Upper lobe of right lung (tissue), 1 donor: Measurements from ENCODE around the gene MANSC1. TPM values are rescaled to one million over a fixed set of nuclear protein-coding genes. Genes with fewer than 3 reads are reported as not detected.

Experiments
- ATAC-seq: fragments of 200-7000 bp; cut with Tn5 transposase; one replicate; pipeline ENCODE4 v1.9.1; 2020; ENCODE audit warnings: mild to moderate bottlenecking, moderate library complexity
- DNase-seq: peaks from one replicate; pipeline ENCODE4 v3.0.0-alpha.2; 2020
- H3K27ac ChIP-seq: fragments of 200-600 bp; one replicate; pipeline ENCODE4 v1.8.0; 2022
- H3K27me3 ChIP-seq: fragments of 200-600 bp; one replicate; pipeline ENCODE4 v1.8.0; 2022; ENCODE audit warnings: mild to moderate bottlenecking
- H3K36me3 ChIP-seq: fragments of 200-600 bp; one replicate; pipeline ENCODE4 v1.8.0; 2022
- H3K4me1 ChIP-seq: fragments of 200-600 bp; one replicate; pipeline ENCODE4 v1.8.0; 2022
- H3K4me3 ChIP-seq: fragments of 200-600 bp; one replicate; pipeline ENCODE4 v1.8.0; 2022; ENCODE audit warnings: mild to moderate bottlenecking
- H3K9me3 ChIP-seq: fragments of 200-600 bp; one replicate; pipeline ENCODE4 v1.8.0; 2022
- intact Hi-C: fragments of 100-400 bp; cut with DNase I; formaldehyde crosslinking; loops from one replicate; pipeline ENCODE4 v1.11.0; 2022
- total RNA-seq: library from RNA; stranded (reverse); fragmentation: NEBNext Ultra II Directional; extraction: Animal tissue kit (Norgen Biotek cat#: 25700); gene quantifications from one replicate; pipeline ENCODE4 v1.2.1, GENCODE V29; 2021
- TF ChIP-seq, protein P1 (sequence below): fragments of 200-600 bp; IDR thresholded peaks from one replicate; pipeline ENCODE4 v1.8.0; 2022; ENCODE audit warnings: antibody characterized with exemption
- donor health status: DM: no; HTN: yes; CAD: no; lungs with severe emphysema.

Gene MANSC1
- total RNA-seq, 1 donor from 2014 or later: 26.4 TPM

DNA sequence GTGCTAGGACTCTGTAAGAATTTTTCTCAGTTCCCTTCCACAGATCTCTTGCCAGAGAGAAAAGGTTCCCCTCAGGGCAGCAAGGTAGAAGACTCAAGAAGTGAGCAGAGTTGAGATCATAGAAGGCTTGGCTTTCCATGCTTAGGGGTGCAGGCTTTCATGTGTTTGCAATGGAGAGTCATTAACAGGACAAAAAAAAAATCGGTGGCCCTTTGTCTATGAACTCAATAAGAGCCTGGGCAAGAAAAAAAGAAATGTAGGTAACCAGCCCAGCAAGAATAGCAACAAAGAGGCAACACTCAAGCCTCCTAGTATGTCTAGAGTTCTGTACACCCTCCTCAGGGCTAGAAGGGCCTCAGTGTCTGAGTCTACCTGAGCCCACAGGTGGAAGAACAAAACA is 59.8 kb downstream of the MANSC1 start:
- Histone ChIP-seq H3K36me3 (no peaks in the 10 kb centered on the region), H3K9me3 (no peaks in the 10 kb centered on the region), H3K4me1 (peaks cover 10% of the 10 kb centered on the region), H3K27me3 (no peaks in the 10 kb centered on the region), H3K27ac (no peak overlapping the region), H3K4me3 (no peak overlapping the region)
- TF ChIP-seq, protein P1, sequence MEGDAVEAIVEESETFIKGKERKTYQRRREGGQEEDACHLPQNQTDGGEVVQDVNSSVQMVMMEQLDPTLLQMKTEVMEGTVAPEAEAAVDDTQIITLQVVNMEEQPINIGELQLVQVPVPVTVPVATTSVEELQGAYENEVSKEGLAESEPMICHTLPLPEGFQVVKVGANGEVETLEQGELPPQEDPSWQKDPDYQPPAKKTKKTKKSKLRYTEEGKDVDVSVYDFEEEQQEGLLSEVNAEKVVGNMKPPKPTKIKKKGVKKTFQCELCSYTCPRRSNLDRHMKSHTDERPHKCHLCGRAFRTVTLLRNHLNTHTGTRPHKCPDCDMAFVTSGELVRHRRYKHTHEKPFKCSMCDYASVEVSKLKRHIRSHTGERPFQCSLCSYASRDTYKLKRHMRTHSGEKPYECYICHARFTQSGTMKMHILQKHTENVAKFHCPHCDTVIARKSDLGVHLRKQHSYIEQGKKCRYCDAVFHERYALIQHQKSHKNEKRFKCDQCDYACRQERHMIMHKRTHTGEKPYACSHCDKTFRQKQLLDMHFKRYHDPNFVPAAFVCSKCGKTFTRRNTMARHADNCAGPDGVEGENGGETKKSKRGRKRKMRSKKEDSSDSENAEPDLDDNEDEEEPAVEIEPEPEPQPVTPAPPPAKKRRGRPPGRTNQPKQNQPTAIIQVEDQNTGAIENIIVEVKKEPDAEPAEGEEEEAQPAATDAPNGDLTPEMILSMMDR: no peak
- intact Hi-C loops: no loop called here
- DNase-seq: no peak
- ATAC-seq: no peak

DNA sequence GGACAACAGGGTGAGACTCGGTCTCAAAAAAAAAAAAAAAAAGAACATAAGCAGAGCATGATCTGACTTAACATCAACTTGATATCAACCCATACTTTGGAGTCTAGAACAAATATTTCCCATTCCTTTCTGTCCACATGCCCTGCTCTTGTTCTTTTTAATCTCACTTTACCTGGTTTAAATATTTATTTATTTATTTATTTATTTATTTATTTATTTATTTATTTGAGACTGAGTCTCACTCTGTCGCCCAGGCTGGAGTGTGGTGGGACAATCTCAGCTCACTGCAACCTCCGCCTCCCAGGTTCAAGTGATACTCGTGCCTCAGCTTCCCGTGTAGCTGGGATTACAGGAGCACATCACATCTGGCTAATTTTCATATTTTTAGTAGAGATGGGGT is 63.6 kb downstream of the MANSC1 start:
- ATAC-seq (no peak), DNase-seq (no peak)
- no peak overlapping the region for H3K27ac ChIP-seq
- H3K27me3 ChIP-seq: no peaks in the 10 kb centered on the region
- TF ChIP-seq, protein P1: no peak
- H3K9me3 ChIP-seq: no peaks in the 10 kb centered on the region
- H3K4me3 ChIP-seq: no peak overlapping the region
- peaks cover 4% of the 10 kb centered on the region for H3K4me1 ChIP-seq
- no peaks in the 10 kb centered on the region for H3K36me3 ChIP-seq
- intact Hi-C loops: no loop called here

- no peak overlapping the region for H3K4me3 ChIP-seq
- no peaks in the 10 kb centered on the region for H3K36me3 ChIP-seq
- intact Hi-C loops: no loop called here
- TF ChIP-seq, protein P1: no peak
- DNase-seq (no peak), ATAC-seq (no peak)
- H3K4me1 ChIP-seq: peaks cover 4% of the 10 kb centered on the region
- no peaks in the 10 kb centered on the region for H3K27me3 ChIP-seq
- H3K9me3 ChIP-seq: no peaks in the 10 kb centered on the region
- no peak overlapping the region for H3K27ac ChIP-seq
Observed at GRCh38 chr12:12282761-12283425, 67.1 kb downstream of the MANSC1 start.

DNA sequence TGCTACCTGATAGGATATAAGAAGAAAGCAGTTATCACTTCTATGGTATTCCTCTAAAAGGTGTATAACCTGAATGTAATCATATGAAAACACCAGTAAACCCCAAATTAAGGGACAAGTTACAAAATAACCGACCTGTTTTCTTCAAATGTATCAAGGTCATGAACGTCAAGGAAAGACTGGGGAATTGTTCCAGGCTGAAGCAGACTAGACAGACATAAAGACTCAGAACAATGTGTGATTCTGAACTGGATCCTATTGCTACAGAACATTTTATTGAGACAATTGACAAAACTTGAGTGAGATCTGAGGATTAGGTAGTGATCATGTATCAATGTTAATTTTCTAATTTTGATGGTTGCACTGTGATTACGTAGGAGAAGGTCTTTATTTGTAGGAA is 67.8 kb downstream of the MANSC1 start:
- Histone ChIP-seq H3K4me1 (peaks cover 4% of the 10 kb centered on the region), H3K27ac (no peak overlapping the region), H3K36me3 (no peaks in the 10 kb centered on the region), H3K9me3 (no peaks in the 10 kb centered on the region), H3K4me3 (no peak overlapping the region), H3K27me3 (no peaks in the 10 kb centered on the region)
- TF ChIP-seq, protein P1: no peak
- ATAC-seq (no peak), DNase-seq (no peak)
- intact Hi-C loops: no loop called here

GRCh38 chr12:12281134-12281533 is 68.9 kb downstream of the MANSC1 start:
- no peak overlapping the region for H3K4me3 ChIP-seq
- TF ChIP-seq, protein P1: no peak
- intact Hi-C loops: no loop called here
- DNase-seq (no peak), ATAC-seq (no peak)
- H3K36me3 ChIP-seq: no peaks in the 10 kb centered on the region
- peaks cover 4% of the 10 kb centered on the region for H3K4me1 ChIP-seq
- no peaks in the 10 kb centered on the region for H3K9me3 ChIP-seq
- no peak overlapping the region for H3K27ac ChIP-seq
- no peaks in the 10 kb centered on the region for H3K27me3 ChIP-seq

GRCh38 chr12:12278899-12279298 is 71.1 kb downstream of the MANSC1 start:
- TF ChIP-seq, protein P1: no peak
- DNase-seq (no peak), ATAC-seq (no peak)
- no peaks in the 10 kb centered on the region for H3K9me3 ChIP-seq
- no peak overlapping the region for H3K27ac ChIP-seq
- no peaks in the 10 kb centered on the region for H3K27me3 ChIP-seq
- intact Hi-C loops: no loop called here
- H3K4me3 ChIP-seq: no peak overlapping the region
- no peaks in the 10 kb centered on the region for H3K36me3 ChIP-seq
- peaks cover 4% of the 10 kb centered on the region for H3K4me1 ChIP-seq
